ENCODE measurements around the gene SPCS1. TPM values are rescaled to one million over a fixed set of nuclear protein-coding genes. Genes with fewer than 3 reads are reported as not detected.
"Not testable (repeated sequence)": the region's sequence is repeated elsewhere in the genome, so short reads cannot be mapped to it uniquely, and the experiment has no call there.

SPCS1 gene
- total RNA-seq, 1 experiment from 2014 or later: 63.1 TPM

DNA sequence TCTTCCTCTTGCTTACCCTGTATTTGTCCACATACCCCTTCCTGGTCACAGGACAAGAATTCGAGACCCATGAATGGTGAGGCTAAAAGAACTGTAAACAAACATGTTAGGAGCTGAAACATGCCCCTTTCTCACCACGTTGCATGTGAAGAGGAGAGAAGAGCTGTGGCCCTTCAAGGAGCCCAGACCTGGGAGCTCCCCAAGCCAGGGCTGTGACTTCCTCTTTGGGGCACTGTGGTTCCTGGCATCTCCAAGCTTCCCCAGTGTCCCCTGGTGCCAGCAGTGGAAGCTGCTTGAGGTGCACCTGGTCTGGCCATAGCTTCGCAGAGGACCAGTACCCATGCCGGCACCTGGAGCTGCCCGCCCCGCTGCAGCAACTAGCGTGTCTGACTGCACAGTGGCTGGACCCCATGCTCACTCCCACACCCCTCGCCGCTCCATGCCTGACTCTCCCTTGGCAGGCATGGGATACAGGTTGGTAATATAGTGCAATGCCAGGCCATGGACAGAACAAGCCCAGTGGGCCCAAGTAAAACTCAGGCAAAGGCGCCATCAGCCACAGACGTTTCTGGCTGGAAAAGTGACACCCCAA, 9.9 kb downstream of the SPCS1 start:
- Histone ChIP-seq H3K9me3 (no peaks in the 10 kb centered on the region), H3K27me3 (no peaks in the 10 kb centered on the region), H3K36me3 (0 out of 2 replicates have a peak, but pooled peaks cover 2% of the 10 kb centered on the region), H3K4me3 (no peak overlapping the region)
- DNase-seq: no peak

DNA sequence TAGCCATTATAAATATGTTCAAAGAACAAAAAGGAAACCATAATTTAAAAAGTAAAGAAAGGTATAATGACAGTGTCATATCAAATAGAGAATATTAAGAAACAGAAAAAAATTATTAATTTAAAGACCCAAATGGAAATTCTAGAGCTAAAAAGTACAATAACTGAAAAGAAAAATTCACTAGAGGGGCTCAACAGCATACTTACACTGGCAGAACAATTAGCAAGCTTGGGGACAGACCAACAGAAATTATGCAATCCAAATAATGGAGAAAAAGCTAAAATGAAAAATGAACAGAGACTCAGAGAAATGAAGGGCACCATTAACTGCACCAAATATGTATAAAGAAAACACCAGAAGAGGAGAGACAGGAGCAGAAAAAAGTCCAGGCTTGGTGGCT, 13.7 kb downstream of the SPCS1 start:
- DNase-seq: no peak
- no peaks in the 10 kb centered on the region for H3K27me3 ChIP-seq
- H3K4me3 ChIP-seq: no peak overlapping the region
- 0 out of 2 replicates have a peak, but pooled peaks cover 2% of the 10 kb centered on the region for H3K36me3 ChIP-seq
- no peaks in the 10 kb centered on the region for H3K9me3 ChIP-seq

DNA sequence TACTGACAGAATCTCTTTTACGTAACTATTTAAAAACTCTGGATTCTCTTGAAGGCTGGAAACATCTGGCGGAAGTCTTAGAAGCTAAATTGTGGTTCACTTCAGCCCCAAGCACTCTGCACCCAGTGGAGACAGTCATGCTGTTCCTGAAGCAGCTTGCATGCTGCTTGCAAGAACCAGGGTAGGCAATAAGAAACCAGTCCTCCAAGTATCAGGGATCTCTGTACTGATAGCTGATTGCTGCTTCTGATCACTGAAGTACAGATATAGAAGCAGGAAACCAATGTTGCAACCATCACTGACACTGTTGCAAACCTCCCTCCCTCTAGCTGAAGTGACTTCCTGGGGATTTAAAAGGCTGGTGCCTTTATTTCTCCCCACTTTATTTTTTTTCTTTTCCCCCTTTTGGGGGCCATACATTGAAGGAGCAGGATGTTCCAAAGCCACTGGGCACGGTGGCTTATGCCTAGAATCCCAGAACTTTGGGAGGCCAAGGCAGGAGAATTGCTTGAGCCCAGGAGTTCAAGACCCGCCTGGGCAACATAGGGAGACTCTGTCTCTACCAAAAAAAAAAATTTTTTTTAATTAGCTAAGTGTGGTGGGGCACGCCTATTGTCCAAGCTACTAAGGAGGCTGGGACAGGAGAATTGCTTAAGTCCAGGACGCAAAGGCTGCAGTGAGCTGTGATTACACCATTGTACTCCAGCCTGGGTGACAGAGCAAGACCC, 15.3 kb downstream of the SPCS1 start:
- Histone ChIP-seq H3K27me3 (no peaks in the 10 kb centered on the region), H3K4me3 (no peak overlapping the region), H3K9me3 (no peaks in the 10 kb centered on the region), H3K36me3 (0 out of 2 replicates have a peak, but pooled peaks cover 2% of the 10 kb centered on the region)
- DNase-seq: no peak

DNA sequence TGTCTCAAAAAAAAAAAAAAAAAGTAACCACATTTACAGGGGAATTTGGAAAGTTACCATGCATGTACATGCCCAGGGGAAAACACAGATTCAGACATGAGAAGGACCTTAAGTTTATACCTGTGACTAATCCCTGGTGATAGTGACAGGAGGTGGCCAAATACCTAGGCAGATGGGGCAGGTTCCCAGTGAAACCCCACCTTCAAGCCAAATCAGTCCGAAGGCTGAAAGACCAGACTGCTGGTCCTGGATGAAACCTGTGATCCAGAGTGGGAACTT, 15.8 kb downstream of the SPCS1 start:
- H3K36me3 ChIP-seq: 0 out of 2 replicates have a peak, but pooled peaks cover 2% of the 10 kb centered on the region
- no peaks in the 10 kb centered on the region for H3K9me3 ChIP-seq
- no peaks in the 10 kb centered on the region for H3K27me3 ChIP-seq
- DNase-seq: no peak
- no peak overlapping the region for H3K4me3 ChIP-seq

DNA sequence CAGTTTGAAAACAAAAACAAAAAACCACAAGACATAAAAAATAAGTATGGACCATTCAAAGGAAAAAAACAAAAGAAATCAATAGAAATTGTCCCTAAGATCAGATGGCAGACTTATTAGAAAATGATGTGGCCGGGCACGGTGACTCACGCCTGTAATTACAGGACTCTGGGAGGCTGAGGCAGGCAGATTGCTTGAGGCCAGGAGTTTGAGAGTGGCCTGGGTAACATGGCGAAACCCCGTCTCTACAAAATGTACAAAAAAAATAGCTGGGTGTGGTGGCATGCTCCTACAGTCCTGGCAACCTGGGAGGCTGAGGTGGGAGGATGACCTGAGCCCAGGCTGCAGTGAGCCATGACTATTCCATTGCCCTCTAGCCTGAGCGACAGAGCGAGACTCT, 16.6 kb downstream of the SPCS1 start:
- 0 out of 2 replicates have a peak, but pooled peaks cover 2% of the 10 kb centered on the region for H3K36me3 ChIP-seq
- DNase-seq: no peak
- no peak overlapping the region for H3K4me3 ChIP-seq
- no peaks in the 10 kb centered on the region for H3K9me3 ChIP-seq
- H3K27me3 ChIP-seq: no peaks in the 10 kb centered on the region

DNA sequence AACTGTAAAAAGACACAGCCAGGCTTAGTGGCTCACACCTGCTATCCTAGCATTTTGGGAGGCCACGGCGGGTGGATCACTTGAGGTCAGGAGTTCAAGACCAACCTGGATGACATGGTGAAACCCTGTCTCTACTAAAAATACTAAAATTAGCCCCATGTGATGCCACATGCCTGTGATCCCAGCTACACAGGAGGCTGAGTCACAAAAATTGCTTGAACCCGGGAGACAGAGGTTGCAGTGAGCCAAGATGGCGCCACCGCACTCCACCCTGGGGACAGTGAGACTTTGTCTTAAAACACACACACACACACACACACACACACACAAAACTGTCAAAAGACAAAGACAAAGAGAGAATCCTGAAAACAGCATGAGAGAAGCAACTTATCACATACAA, 18.0 kb downstream of the SPCS1 start:
- Histone ChIP-seq H3K9me3 (no peaks in the 10 kb centered on the region), H3K27me3 (no peaks in the 10 kb centered on the region), H3K36me3 (0 out of 2 replicates have a peak, but pooled peaks cover 2% of the 10 kb centered on the region), H3K4me3 (no peak overlapping the region)
- no peak for DNase-seq

DNA sequence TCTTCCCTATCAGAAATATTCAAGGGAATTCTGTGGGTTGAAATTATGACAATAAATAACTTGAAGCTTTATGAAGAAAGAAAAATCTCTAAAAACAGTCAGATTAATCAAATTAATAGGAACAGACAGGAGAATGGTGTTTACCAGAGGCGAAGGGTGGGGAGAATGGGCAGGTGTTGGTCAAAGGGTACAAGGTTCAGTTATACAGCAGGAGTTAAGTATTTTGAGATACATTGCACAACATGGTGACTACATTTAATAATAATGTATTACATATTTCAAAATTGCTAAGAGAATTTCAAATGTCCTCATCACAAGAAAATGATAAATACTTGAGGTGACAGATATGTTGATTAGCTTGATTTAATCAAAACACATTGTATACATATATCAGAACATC, 18.6 kb downstream of the SPCS1 start:
- no peak for DNase-seq
- H3K27me3 ChIP-seq: no peaks in the 10 kb centered on the region
- no peak overlapping the region for H3K4me3 ChIP-seq
- no peaks in the 10 kb centered on the region for H3K9me3 ChIP-seq
- H3K36me3 ChIP-seq: no peaks in the 10 kb centered on the region

DNA sequence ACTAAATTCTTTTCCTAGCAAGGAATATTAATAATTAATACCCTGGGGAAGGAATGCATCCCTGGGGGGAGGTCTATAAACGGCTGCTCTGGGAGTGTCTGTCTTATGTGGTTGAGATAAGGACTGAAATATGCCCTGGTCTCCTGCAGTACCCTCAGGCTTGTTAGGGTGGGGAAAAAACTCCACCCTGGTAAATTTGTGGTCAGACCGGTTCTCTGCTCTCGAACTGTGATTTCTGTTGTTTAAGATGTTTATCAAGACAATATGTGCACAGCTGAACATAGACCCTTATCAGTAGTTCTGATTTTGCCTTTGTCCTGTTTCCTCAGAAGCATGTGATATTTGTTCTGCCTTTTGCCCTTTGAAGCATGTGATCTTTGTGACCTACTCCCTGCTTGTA, 22.8 kb downstream of the SPCS1 start:
- H3K36me3 ChIP-seq: peaks cover 13% of the 10 kb centered on the region
- not testable (repeated sequence) for H3K27me3 ChIP-seq, DNase-seq, H3K9me3 ChIP-seq, H3K4me3 ChIP-seq

DNA sequence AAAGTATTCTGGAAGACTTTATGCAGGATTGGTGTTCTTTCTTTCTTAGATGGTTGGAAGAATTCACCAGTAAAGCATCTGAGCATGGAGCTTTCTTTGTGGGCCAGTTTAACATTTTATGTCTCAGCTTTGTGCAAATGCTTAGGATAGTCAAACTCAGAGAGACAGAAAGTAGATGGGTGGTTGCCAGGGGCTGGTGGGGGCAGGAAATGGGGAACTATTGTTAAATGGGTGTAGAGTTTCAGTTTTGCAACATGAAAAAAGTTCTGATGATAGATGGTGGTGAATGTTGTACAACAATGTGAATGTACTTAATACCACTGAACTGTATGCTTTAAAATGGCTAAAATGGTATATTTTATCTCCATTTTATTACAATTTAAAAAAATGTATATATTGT, 24.8 kb downstream of the SPCS1 start:
- no peaks in the 10 kb centered on the region for H3K9me3 ChIP-seq
- H3K36me3 ChIP-seq: peaks cover 24% of the 10 kb centered on the region
- no peak overlapping the region for H3K4me3 ChIP-seq
- H3K27me3 ChIP-seq: no peaks in the 10 kb centered on the region
- no peak for DNase-seq

DNA sequence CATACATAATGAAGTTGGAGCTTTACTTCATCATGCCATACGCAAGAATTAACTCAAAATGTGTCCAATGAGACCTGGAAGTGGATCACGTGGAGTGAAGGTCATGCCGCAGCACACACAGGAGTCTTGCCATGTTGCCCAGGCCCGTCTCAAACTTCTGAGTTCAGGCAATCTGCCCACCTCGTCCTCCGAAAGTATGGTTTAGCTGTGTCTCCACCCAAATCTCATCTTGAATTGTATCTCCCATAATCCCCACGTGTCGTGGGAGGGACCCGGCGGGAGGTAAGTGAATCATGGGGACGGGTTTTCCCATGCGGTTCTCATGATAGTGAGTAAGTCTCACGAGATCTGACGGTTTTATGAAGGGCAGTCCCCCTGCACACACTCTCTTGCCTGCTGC, 25.7 kb downstream of the SPCS1 start:
- no peak for DNase-seq
- Histone ChIP-seq H3K9me3 (no peaks in the 10 kb centered on the region), H3K36me3 (peaks cover 24% of the 10 kb centered on the region), H3K4me3 (no peak overlapping the region), H3K27me3 (no peaks in the 10 kb centered on the region)

DNA sequence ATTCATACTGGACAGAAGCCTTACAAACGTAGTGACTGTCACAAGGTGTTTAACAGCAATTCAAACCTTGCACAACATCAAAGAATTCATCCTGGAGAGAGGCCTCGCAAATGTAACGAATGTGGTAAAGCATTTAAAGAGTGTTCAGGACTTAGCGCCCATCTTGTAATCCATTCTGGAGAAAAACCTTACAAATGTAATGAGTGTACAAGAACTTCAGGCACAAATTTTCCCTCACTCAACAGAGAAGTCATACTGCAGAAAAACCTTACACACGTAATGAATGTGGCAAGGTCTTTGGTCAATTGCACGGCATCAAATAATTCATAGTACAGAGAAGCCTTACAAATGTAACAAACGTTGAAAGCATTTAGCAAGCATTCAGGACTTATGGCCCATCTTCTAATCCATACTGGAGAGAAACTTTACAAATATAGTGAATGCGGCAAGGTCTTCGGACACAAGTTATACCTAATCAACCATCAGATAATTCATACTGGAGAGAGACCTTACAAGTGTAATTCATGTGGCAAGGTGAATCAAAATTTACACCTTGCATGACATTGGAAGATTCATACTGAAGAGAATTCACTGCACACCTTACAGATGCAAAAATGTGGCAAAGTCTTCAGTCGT, 27.5 kb downstream of the SPCS1 start:
- no peak for DNase-seq
- no peak overlapping the region for H3K4me3 ChIP-seq
- H3K36me3 ChIP-seq: peaks cover 24% of the 10 kb centered on the region
- H3K9me3 ChIP-seq: no peaks in the 10 kb centered on the region
- H3K27me3 ChIP-seq: no peaks in the 10 kb centered on the region

DNA sequence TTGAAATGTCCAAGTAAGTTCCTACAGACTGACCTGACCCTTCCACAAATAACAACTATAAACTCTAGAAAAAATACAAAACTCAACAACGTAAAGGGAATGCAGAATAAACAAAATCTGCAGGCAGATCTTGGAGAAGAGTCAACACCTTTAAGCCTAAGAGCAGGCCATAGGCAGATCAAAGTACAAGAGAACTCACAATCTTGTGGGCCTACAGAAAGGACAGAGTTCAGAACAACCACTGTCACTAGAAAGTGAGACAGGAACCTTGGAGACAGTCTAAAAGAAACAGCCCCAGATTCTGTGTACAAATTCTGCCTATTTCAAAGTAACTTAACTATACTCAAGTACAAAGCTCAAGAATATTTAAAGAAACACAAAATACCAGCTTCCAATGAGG, 33.8 kb downstream of the SPCS1 start:
- no peaks in the 10 kb centered on the region for H3K27me3 ChIP-seq
- no peak for DNase-seq
- peaks cover 12% of the 10 kb centered on the region for H3K36me3 ChIP-seq
- no peak overlapping the region for H3K4me3 ChIP-seq
- no peaks in the 10 kb centered on the region for H3K9me3 ChIP-seq

DNA sequence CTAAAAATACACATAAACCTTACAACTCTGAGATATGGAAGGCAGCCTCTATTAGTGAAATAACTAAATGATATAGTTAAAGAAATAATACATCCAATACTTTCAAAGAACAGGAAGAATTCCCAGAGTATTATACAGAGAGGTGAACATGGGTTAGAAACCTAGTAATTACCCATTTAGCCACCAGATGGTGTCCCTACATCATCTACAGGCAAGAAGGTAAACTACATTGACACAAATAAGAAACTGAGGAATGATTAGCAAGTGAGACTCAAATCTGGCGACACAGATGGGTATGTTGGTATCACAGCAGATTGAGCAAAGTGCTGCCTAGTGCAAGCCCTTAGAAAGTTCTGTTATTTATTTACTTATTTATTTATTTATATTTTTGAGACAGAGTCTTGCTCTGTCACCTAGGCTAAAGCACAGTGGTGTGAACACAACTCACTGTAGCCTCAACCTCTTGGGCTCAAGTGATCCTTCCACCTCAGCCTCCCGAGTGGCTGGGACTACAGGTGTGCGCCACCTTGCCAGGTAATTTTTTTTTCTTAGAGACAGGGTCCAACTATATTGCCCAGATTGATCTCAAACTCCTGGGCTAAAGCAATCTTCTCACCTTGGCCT, 36.6 kb downstream of the SPCS1 start:
- Histone ChIP-seq H3K36me3 (peaks cover 3% of the 10 kb centered on the region), H3K9me3 (no peaks in the 10 kb centered on the region), H3K4me3 (no peak overlapping the region), H3K27me3 (no peaks in the 10 kb centered on the region)
- no peak for DNase-seq

DNA sequence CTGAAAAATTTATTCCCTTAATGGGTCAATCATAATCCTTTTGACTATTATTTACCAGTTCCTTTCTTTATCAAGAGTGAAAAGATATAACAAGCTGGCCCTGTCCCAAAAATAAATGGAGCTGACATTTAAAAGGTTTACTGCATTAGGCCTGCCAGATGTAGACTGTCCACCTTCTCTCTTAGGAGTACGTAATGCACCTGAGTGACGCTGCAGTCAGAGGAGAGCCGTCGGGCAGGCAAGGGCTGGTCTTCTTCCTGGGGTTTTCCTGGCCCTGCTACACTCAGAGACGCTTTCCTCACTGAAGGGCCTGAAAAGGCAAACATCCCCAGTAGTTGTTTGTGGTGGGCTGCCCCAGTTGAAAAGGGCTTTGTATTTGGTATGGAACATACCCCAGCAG, 37.2 kb downstream of the SPCS1 start:
- DNase-seq: no peak
- peaks cover 3% of the 10 kb centered on the region for H3K36me3 ChIP-seq
- no peaks in the 10 kb centered on the region for H3K9me3 ChIP-seq
- H3K4me3 ChIP-seq: no peak overlapping the region
- no peaks in the 10 kb centered on the region for H3K27me3 ChIP-seq

DNA sequence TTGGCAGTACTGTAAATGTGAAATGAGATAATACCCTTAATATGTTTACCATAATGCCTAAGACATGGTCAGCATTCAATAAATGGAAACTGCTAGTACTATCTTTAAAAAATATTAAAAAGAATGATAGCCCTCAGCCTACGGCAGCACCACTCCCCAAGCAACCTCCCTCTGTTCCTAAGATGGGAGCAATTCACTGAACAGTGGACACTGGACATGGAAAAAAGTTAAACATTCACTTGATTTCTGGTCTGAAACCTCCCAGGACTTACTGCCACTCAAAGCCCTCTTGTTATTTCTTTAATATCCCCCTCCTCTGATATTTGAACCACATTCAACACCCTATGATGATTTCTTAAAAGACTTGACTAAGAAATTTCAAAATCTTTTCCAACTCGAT, 37.8 kb downstream of the SPCS1 start:
- no peak overlapping the region for H3K4me3 ChIP-seq
- no peak for DNase-seq
- H3K27me3 ChIP-seq: no peaks in the 10 kb centered on the region
- no peaks in the 10 kb centered on the region for H3K9me3 ChIP-seq
- H3K36me3 ChIP-seq: no peaks in the 10 kb centered on the region; the same call in none of the 2 replicates

DNA sequence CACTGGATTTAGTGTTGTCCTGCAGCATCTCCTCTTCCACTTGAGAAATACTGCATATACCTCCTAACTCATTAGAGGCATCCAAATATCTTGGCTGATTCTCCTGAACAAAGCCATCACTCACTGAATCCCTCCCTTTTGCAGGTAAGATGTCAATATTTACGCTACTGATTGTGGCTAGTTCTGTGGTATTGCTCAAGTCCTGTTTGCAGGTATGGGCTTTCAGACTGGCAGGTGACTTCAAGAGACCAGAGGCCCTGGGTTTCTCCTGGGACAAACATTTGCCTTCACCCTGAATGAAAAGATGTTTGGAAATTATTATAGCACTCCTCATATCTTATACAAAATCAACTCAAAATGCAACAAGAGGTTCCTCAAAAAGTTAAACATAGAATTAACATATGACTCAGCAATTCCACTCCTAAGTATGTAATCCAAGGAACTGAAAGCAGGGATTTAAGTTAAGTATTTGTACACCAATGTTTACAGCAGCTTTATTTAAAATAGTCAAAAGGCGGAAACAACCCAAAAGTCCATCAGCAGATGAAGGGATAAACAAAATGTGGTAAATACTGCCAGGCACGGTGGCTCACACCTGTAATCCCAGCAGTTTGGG, 46.2 kb downstream of the SPCS1 start:
- Histone ChIP-seq H3K9me3 (no peaks in the 10 kb centered on the region), H3K36me3 (peaks cover 8% of the 10 kb centered on the region), H3K4me3 (no peak overlapping the region), H3K27me3 (no peaks in the 10 kb centered on the region)
- no peak for DNase-seq

DNA sequence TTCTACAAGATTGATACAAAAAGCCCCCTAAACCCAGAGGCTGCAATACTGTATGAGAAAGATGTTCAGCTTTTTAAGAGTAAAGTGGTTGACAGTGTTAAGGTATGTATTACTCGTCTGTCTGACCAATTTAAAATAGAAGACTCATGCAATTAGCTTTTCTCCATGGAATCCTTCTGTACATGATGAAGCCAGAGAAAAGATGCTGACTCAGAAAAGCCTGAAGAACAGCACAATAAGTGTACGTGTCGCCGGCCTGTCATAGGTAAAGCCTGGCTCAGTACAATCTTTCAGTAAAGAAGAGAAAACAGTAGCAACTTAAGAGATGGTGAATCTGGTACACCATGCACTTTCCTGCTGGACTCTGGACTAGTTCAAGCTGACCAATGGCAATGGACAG, 48.5 kb downstream of the SPCS1 start:
- no peaks in the 10 kb centered on the region for H3K27me3 ChIP-seq
- peaks cover 8% of the 10 kb centered on the region for H3K36me3 ChIP-seq
- DNase-seq: no peak
- H3K9me3 ChIP-seq: no peaks in the 10 kb centered on the region
- H3K4me3 ChIP-seq: no peak overlapping the region
